ENCODE results near the gene HAGH.

The HAGH gene

GRCh38 chr16:1776991-1777374, 49.6 kb downstream of the HAGH start:
- ChIA-PET POLR2A (interaction anchor here (0.5 to 0.6 kb wide), 2 partner anchors 304 to 1106 kb away, joined by 3 to 4 read pairs; no protein-coding TSS in a partner anchor), CTCF (no interaction called here)
- no peak for TF ChIP-seq CTCF (IDR thresholded peaks at IDR 0.05; ENCODE audit: control extremely low read depth, extremely low read depth, low read depth, missing control alignments)
- no peak for DNase-seq (ENCODE audit: extremely low spot score)

GRCh38 chr16:1776672-1776955, 50.0 kb downstream of the HAGH start:
- no peak for TF ChIP-seq CTCF (IDR thresholded peaks at IDR 0.05; ENCODE audit: control extremely low read depth, extremely low read depth, low read depth, missing control alignments)
- POLR2A ChIA-PET = no interaction called here
- DNase-seq (ENCODE audit: extremely low spot score) = no peak
- CTCF ChIA-PET = no interaction called here

DNA sequence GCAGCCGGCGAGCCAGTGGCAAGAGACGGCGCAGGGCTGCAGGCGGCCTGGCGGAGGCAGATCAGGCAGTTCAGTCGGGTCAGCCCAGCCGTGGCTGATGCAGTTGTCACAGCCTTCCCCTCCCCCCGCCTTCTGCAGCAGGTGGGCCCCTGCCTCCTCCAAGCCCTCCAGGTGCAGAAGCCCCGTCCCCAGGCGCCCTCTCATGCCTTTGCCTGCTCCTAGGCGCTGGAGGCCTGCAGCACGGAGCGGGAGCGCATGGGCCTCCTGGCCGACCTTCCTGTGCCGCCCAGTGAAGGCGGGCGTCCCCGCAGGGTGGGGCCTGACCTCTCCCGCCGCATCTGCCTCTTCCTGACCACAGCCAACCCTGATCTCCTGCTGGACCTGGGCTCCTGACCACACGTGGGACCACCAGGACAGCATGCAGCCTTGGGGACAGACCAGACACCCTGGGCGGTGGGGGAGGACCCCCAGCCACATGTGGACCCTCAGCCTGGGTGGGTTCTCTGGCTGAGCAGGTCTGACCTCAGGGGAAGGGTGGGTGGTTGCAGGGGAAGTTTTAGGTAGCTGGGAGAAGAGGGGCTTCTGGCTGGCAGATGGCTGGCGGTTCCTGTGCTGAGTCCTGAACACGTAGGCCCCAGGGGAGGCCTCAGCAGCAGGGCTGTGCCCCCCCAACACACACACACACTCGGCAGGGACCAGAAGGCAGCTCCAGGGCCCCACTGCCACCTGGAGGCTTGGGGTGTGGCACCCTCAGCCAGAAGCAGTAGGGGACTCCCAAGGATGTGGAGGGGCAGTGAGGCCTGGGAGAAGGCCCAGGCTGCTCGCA, 50.6 kb downstream of the HAGH start:
- no peak for DNase-seq (ENCODE audit: extremely low spot score)
- no peak for TF ChIP-seq CTCF (IDR thresholded peaks at IDR 0.05; ENCODE audit: control extremely low read depth, extremely low read depth, low read depth, missing control alignments)
- ChIA-PET POLR2A (no interaction called here), CTCF (no interaction called here)

- ChIA-PET CTCF (interaction anchor here (0.7 to 0.9 kb wide), 2 partner anchors 10 to 43 kb away, joined by 3 read pairs; no protein-coding TSS in a partner anchor), POLR2A (no interaction called here)
- no peak for DNase-seq (ENCODE audit: extremely low spot score)
- TF ChIP-seq CTCF (IDR thresholded peaks at IDR 0.05; ENCODE audit: control extremely low read depth, extremely low read depth, low read depth, missing control alignments) = no peak
Measured at GRCh38 chr16:1775006-1775845, 51.4 kb downstream of the HAGH start.

DNA sequence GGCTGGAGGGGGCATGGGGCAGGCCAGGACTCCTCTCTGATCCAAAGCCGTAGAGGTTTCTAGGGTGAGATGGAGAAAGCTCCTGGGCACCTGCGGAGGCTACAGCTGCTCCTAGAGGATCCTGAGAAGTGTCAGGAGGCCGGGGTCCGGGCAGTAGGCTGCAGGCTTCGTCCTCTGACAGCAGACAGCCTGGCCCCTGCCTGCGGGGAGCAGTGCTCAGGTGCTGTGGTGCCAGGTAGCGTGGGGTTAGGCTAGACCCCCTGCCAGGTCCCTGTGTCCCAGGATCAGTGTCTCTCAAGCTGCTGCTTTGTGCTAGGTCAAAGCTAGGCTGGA, 52.2 kb downstream of the HAGH start:
- DNase-seq (ENCODE audit: extremely low spot score) = no peak
- TF ChIP-seq CTCF (IDR thresholded peaks at IDR 0.05; ENCODE audit: control extremely low read depth, extremely low read depth, low read depth, missing control alignments) = no peak
- POLR2A ChIA-PET = interaction anchor here (0.9 kb wide), 1 partner anchor 190 kb away, joined by 3 read pairs; the partner anchor contains the start of gene RPS2
- CTCF ChIA-PET = interaction anchor here (0.7 to 1.4 kb wide), 4 partner anchors 8 to 42 kb away, joined by 3 to 17 read pairs (median 6); partner anchors contain the start of genes NUBP2 and SPSB3

- ChIA-PET CTCF (interaction anchor here (0.7 to 2.7 kb wide), 6 partner anchors 8 to 167 kb away, joined by 3 to 17 read pairs (median 6); partner anchors contain the start of genes MAPK8IP3, NUBP2 and SPSB3), POLR2A (interaction anchor here (0.9 to 1.0 kb wide), 2 partner anchors 72 to 191 kb away, joined by 3 to 5 read pairs; partner anchors contain the start of gene RPS2)
- DNase-seq (ENCODE audit: extremely low spot score) = no peak
- TF ChIP-seq CTCF (IDR thresholded peaks at IDR 0.05; ENCODE audit: control extremely low read depth, extremely low read depth, low read depth, missing control alignments) = no peak
Measured at GRCh38 chr16:1773703-1774447, 52.8 kb downstream of the HAGH start.
